ENCODE data around the gene A3GALT2.

A3GALT2 gene

GRCh38 chr1:33259879-33260278, 61.0 kb downstream of the A3GALT2 start:
- Histone ChIP-seq H4K20me1 (ENCODE audit: insufficient read depth) (no peaks in the 10 kb centered on the region), H3K79me2 (ENCODE audit: insufficient read depth, low read depth) (no peaks in the 10 kb centered on the region), H3K4me3 (IDR thresholded peaks at IDR 0.05; ENCODE audit: insufficient read depth, low read depth, low read length) (no peak overlapping the region), H3K4me1 (ENCODE audit: low read depth, poor library complexity, severe bottlenecking) (no peaks in the 10 kb centered on the region), H3K9ac (no peak overlapping the region), H2AFZ (ENCODE audit: low read depth) (no peak overlapping the region), H3K4me2 (no peak overlapping the region), H3K36me3 (ENCODE audit: insufficient read depth) (no peaks in the 10 kb centered on the region), H3K27ac (no peak overlapping the region), H3K27me3 (ENCODE audit: insufficient read depth, low read depth) (no peaks in the 10 kb centered on the region)
- no peak for TF ChIP-seq CTCF (conservative IDR thresholded peaks at IDR 0.05; ENCODE audit: low read depth, low read length)

- no peak for TF ChIP-seq CTCF (conservative IDR thresholded peaks at IDR 0.05; ENCODE audit: low read depth, low read length)
- H3K36me3 ChIP-seq (ENCODE audit: insufficient read depth), result no peaks in the 10 kb centered on the region
- H3K4me1 ChIP-seq (ENCODE audit: low read depth, poor library complexity, severe bottlenecking), result no peaks in the 10 kb centered on the region
- no peaks in the 10 kb centered on the region for H3K79me2 ChIP-seq (ENCODE audit: insufficient read depth, low read depth)
- no peak overlapping the region for H3K9ac ChIP-seq
- H3K4me2 ChIP-seq, result no peak overlapping the region
- H3K27ac ChIP-seq, result no peak overlapping the region
- no peaks in the 10 kb centered on the region for H4K20me1 ChIP-seq (ENCODE audit: insufficient read depth)
- no peak overlapping the region for H2AFZ ChIP-seq (ENCODE audit: low read depth)
- no peak overlapping the region for H3K4me3 ChIP-seq (IDR thresholded peaks at IDR 0.05; ENCODE audit: insufficient read depth, low read depth, low read length)
- no peaks in the 10 kb centered on the region for H3K27me3 ChIP-seq (ENCODE audit: insufficient read depth, low read depth)
These were observed 62.1 kb downstream of the A3GALT2 start for GRCh38 chr1:33258788-33259274.

GRCh38 chr1:33257772-33258712, 62.9 kb downstream of the A3GALT2 start:
- H2AFZ ChIP-seq (ENCODE audit: low read depth), result no peak overlapping the region
- peak overlapping the region; percentile 82; the same call in 1 of the 2 replicates for H3K4me2 ChIP-seq
- no peaks in the 10 kb centered on the region for H3K79me2 ChIP-seq (ENCODE audit: insufficient read depth, low read depth)
- no peak for TF ChIP-seq CTCF (conservative IDR thresholded peaks at IDR 0.05; ENCODE audit: low read depth, low read length)
- no peaks in the 10 kb centered on the region; the same call in 1 of the 2 replicates for H3K27me3 ChIP-seq (ENCODE audit: insufficient read depth, low read depth)
- H3K27ac ChIP-seq, result no peak overlapping the region
- no peaks in the 10 kb centered on the region for H3K36me3 ChIP-seq (ENCODE audit: insufficient read depth)
- H4K20me1 ChIP-seq (ENCODE audit: insufficient read depth), result no peaks in the 10 kb centered on the region
- H3K4me1 ChIP-seq (ENCODE audit: low read depth, poor library complexity, severe bottlenecking), result no peaks in the 10 kb centered on the region
- peak overlapping the region; percentile 16 for H3K4me3 ChIP-seq (IDR thresholded peaks at IDR 0.05; ENCODE audit: insufficient read depth, low read depth, low read length)
- H3K9ac ChIP-seq, result no peak overlapping the region

- Histone ChIP-seq H3K4me1 (ENCODE audit: low read depth, poor library complexity, severe bottlenecking) (no peaks in the 10 kb centered on the region), H3K4me3 (IDR thresholded peaks at IDR 0.05; ENCODE audit: insufficient read depth, low read depth, low read length) (peak overlapping the region; percentile 36), H4K20me1 (ENCODE audit: insufficient read depth) (no peaks in the 10 kb centered on the region), H3K27me3 (ENCODE audit: insufficient read depth, low read depth) (no peaks in the 10 kb centered on the region; the same call in 1 of the 2 replicates), H3K79me2 (ENCODE audit: insufficient read depth, low read depth) (no peaks in the 10 kb centered on the region), H2AFZ (ENCODE audit: low read depth) (peak overlapping the region; percentile 77), H3K4me2 (peak overlapping the region; percentile 82), H3K27ac (peak overlapping the region; percentile 10; the same call in 1 of the 2 replicates), H3K9ac (peak overlapping the region; percentile 69; the same call in 1 of the 2 replicates), H3K36me3 (ENCODE audit: insufficient read depth) (no peaks in the 10 kb centered on the region)
- no peak for TF ChIP-seq CTCF (conservative IDR thresholded peaks at IDR 0.05; ENCODE audit: low read depth, low read length)
These were observed 63.6 kb downstream of the A3GALT2 start for GRCh38 chr1:33257207-33257771.

Data from KMS-11 (cell line).